ENCODE data around the gene AHCYL2. TPM values are rescaled to one million over a fixed set of nuclear protein-coding genes. Genes with fewer than 3 reads are reported as not detected.

AHCYL2 gene
- total RNA-seq, 1 donor from 2014 or later = 26.0 TPM

- TF ChIP-seq CTCF (IDR thresholded peaks at IDR 0.05; ENCODE audit: unreplicated experiment) = no peak
- Mint-ChIP-seq H3K27ac (no peak overlapping the region), H3K36me3 (ENCODE audit: insufficient read depth) (peaks cover 14% of the 10 kb centered on the region), H3K4me3 (ENCODE audit: low read depth) (no peak overlapping the region), H3K27me3 (no peaks in the 10 kb centered on the region), H3K4me1 (ENCODE audit: low read depth) (no peaks in the 10 kb centered on the region), H3K9me3 (ENCODE audit: low read depth) (peaks cover 17% of the 10 kb centered on the region)
- no peak for DNase-seq (ENCODE audit: low spot score, unreplicated experiment)
These were observed 82.8 kb downstream of the AHCYL2 start for GRCh38 chr7:129307592-129307991.

- Mint-ChIP-seq H3K9me3 (ENCODE audit: low read depth) (peaks cover 16% of the 10 kb centered on the region), H3K4me1 (ENCODE audit: low read depth) (no peaks in the 10 kb centered on the region), H3K27ac (no peak overlapping the region), H3K27me3 (no peaks in the 10 kb centered on the region), H3K4me3 (ENCODE audit: low read depth) (no peak overlapping the region), H3K36me3 (ENCODE audit: insufficient read depth) (peaks cover 12% of the 10 kb centered on the region)
- no peak for TF ChIP-seq CTCF (IDR thresholded peaks at IDR 0.05; ENCODE audit: unreplicated experiment)
- DNase-seq (ENCODE audit: low spot score, unreplicated experiment) = no peak
These were observed 83.2 kb downstream of the AHCYL2 start for GRCh38 chr7:129308047-129308446.

GRCh38 chr7:129311429-129311828 is 86.6 kb downstream of the AHCYL2 start:
- no peaks in the 10 kb centered on the region for H3K9me3 Mint-ChIP-seq (ENCODE audit: low read depth)
- peaks cover 1% of the 10 kb centered on the region for H3K4me1 Mint-ChIP-seq (ENCODE audit: low read depth)

GRCh38 chr7:129313282-129313681 is 88.5 kb downstream of the AHCYL2 start:
- TF ChIP-seq CTCF (IDR thresholded peaks at IDR 0.05; ENCODE audit: unreplicated experiment) = no peak
- Mint-ChIP-seq H3K27me3 (no peaks in the 10 kb centered on the region), H3K9me3 (ENCODE audit: low read depth) (no peaks in the 10 kb centered on the region), H3K4me3 (ENCODE audit: low read depth) (no peak overlapping the region), H3K36me3 (ENCODE audit: insufficient read depth) (peaks cover 2% of the 10 kb centered on the region), H3K27ac (no peak overlapping the region), H3K4me1 (ENCODE audit: low read depth) (peaks cover 1% of the 10 kb centered on the region)
- DNase-seq (ENCODE audit: low spot score, unreplicated experiment) = no peak

More at GRCh38 chr7:129311429-129311828, 86.6 kb downstream of the AHCYL2 start:
- no peak for TF ChIP-seq CTCF (IDR thresholded peaks at IDR 0.05; ENCODE audit: unreplicated experiment)
- H3K27me3 Mint-ChIP-seq = no peaks in the 10 kb centered on the region
- no peak overlapping the region for H3K4me3 Mint-ChIP-seq (ENCODE audit: low read depth)
- peaks cover 2% of the 10 kb centered on the region for H3K36me3 Mint-ChIP-seq (ENCODE audit: insufficient read depth)
- DNase-seq (ENCODE audit: low spot score, unreplicated experiment) = no peak
- H3K27ac Mint-ChIP-seq = no peak overlapping the region

- no peak overlapping the region for H3K27ac Mint-ChIP-seq
- H3K36me3 Mint-ChIP-seq (ENCODE audit: insufficient read depth) = peaks cover 2% of the 10 kb centered on the region
- no peak for TF ChIP-seq CTCF (IDR thresholded peaks at IDR 0.05; ENCODE audit: unreplicated experiment)
- DNase-seq (ENCODE audit: low spot score, unreplicated experiment) = no peak
- H3K9me3 Mint-ChIP-seq (ENCODE audit: low read depth) = no peaks in the 10 kb centered on the region
- no peak overlapping the region for H3K4me3 Mint-ChIP-seq (ENCODE audit: low read depth)
- H3K4me1 Mint-ChIP-seq (ENCODE audit: low read depth) = peaks cover 1% of the 10 kb centered on the region
- H3K27me3 Mint-ChIP-seq = no peaks in the 10 kb centered on the region
These were observed 91.1 kb downstream of the AHCYL2 start for GRCh38 chr7:129315960-129316359.
